ENCODE results near the gene SSTR3.
A peak's percentile ranks its signal among the peaks of the same experiment; 100 is the strongest.

Gene SSTR3

GRCh38 chr22:37229012-37229804, 16.9 kb upstream of the SSTR3 start:
- no peak for DNase-seq (ENCODE audit: low read depth in 2 of 2)

- DNase-seq (ENCODE audit: low read depth in 2 of 2): no peak
These were observed 16.1 kb upstream of the SSTR3 start for GRCh38 chr22:37228106-37229011.

DNA sequence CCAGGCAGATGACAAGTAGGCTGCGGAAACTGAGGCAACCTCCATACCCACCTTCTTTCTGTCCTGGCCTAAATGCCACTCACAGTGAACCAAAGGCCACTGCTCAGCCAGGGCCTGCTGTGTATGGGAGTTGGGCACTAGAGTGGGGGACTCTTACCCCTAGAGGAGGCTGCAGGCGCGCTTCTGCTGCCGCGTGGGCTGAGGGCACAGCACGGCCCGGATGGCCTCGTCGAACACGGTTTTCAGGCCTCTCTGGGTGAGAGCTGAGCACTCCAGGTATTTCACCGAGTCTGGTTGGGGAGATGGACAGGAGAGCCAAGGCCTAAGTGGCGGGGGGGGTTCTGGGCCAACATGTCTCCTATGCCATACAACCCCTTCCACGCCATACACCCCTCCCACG, 14.2 kb upstream of the SSTR3 start:
- no peak for DNase-seq (ENCODE audit: low read depth in 2 of 2)

- DNase-seq (ENCODE audit: low read depth in 2 of 2): no peak
These were observed 13.8 kb upstream of the SSTR3 start for GRCh38 chr22:37226087-37226486.

GRCh38 chr22:37225481-37225880, 13.2 kb upstream of the SSTR3 start:
- no peak for DNase-seq (ENCODE audit: low read depth in 2 of 2)

DNA sequence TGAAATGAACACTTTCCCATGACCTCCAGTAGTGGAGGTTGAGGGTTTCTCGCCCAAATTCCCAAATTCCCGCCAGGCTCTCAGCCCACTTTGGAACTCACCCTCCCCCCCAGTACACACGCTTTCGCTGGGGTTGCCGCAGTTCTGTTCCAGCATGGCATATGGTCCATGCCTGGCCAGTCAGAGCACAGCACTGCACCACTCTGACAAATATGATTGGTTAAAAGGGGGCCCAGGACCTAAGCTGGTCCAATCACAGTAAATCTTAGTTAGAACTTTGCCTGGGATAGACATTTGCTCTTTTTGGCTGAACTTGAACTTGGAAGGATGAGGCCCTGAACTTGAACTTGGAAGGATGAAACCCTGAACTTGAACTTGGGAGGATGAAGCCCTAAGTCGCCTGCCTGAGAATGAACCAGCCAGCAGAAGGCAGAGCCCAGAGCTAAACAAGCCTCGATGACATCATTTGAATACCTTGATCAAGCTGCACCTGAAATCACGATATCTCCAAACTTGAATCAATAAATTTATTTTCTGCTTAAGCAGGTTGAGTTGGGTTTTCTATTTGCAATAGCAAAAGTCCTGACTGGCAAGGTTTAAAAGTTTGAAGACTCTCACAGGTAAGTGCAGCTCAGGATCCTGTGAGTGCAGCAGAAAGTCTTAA, 12.6 kb upstream of the SSTR3 start:
- no peak for DNase-seq (ENCODE audit: low read depth in 2 of 2)

- no peak for DNase-seq (ENCODE audit: low read depth in 2 of 2)
These were observed 11.8 kb upstream of the SSTR3 start for GRCh38 chr22:37223965-37224551.

- DNase-seq (ENCODE audit: low read depth in 2 of 2): peak in 1 of 2 donors; percentile 55
These were observed 10.2 kb upstream of the SSTR3 start for GRCh38 chr22:37222440-37222971.

DNA sequence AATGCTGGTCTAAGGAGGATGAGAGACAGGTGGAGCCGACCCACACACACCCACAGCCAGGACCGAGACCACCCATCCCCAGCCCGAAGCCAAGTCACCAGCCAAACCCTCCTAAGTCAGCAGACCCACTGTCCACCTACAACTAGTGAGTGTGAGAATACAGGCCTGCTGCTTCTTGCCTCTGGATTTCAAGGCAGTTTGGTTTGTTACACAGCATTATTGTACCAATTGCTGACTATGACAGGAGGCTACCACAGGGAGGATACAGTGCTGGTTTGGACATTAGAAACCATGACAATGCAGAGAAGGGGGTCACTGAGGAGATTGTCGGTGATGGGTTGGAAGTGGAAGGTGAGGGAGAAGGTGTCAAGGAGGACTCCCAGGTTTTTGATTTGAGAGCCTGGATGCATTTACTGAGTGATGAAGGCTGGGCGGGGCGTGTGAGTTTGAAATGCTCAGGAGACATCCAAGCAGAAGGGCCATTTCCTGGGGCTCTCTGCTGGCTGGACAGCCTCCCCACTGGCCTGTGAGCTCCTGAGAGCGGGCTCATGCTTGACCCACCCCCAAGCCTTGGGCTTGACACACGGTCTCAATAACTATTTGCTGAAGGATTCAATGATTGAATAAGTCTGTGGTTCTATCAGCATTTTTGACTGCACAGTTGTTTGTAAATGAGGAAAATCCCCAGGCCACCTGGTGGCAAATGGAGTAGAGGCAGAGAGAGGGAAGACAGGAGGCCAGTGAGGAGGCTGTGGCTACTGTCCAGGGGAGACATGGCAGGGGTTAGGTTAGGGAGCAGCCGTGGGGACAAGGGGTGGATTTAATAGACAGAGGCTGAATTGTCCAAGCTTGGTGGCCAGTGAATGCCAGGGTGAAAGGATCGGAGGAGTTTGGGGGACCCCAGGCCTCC, 9.4 kb upstream of the SSTR3 start:
- DNase-seq (ENCODE audit: low read depth in 2 of 2): no peak

GRCh38 chr22:37220543-37220981, 8.3 kb upstream of the SSTR3 start:
- no peak for DNase-seq (ENCODE audit: low read depth in 2 of 2)

DNA sequence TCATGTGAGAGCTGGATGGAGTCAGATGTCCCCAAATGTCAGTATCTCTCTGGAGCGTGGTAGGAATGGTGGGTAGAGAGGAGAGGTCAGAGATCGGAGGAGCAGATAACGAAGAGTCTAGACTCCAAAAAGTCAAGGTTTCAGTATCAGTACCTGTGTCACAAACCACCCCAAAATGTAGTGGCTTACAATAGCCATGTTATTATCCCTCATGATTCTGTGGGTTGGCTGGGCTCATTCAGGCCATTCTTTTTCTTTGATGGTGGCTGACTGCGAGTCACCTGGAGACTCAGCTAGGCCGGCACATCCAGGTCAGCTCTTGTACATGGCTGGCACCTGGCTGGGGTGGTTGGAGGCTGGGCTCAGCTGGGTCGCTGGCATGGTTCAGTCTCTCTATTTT, 7.3 kb upstream of the SSTR3 start:
- no peak for DNase-seq (ENCODE audit: low read depth in 2 of 2)

DNA sequence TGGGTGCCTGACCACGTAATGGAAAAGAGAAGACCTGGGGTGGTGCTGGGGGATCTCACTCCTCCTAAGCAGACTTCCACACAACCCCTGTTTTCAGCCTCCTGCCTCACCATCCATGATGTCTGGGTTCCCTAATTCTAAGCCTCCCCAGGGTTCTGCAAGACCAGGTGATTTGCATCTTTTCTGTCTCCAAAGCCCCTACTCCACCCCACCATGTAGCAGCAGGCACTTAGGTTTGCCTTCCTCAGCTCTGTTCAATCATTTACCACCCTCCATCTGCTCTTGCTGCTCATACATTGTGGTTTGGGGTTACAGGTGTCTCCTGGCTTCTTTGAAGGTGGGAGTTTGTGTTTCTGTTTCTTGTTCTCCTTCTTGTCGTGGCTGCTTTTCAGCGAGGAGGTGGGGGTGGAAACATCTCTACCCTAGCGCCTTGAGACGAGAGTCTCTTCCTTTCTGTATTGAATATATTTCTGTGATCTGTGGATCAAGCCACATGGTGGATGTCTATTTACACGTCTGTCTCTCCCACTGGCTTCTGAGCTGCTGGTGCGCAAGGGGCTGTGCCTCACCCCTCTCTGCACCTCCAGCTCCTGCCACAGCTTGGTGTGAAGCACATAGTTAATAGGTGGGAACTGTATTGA, 6.6 kb upstream of the SSTR3 start:
- peak in 1 of 2 donors; percentile 59 for DNase-seq (ENCODE audit: low read depth in 2 of 2)

DNA sequence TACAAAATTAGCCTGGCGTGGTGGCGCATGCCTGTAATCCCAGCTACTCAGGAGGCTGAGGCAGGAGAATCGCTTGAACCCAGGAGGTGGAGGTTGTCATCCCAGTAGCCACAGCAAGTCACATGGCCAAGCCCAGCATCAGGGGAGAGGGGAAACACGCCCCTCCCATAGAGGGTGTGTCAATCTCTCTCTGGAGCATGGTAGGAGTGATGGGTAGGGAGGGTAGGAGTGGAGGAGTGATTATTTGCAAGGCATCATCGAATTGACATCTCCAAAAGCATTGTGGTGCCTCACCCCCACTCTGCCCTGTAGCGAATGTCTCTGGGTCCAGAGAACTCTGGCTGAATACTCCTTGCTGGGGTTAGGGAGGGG, 6.1 kb upstream of the SSTR3 start:
- DNase-seq (ENCODE audit: low read depth in 2 of 2): no peak

GRCh38 chr22:37215890-37216289, 3.6 kb upstream of the SSTR3 start:
- no peak for DNase-seq (ENCODE audit: low read depth in 2 of 2)

DNA sequence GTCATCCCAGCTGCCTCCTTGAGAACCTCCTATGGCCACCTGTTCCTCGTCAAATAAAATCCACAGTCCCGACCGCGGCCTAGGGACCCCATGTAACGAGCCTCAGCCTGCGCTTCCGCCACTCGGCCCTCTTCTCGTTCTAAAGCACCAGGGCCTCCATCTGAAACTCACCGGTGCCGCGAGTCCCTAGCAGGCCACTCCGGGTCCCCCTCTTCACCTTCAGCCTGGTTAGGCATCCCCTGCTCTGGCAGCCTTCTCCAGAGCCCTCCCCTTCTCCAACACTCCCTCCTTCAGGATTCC, 2.4 kb upstream of the SSTR3 start:
- no peak for DNase-seq (ENCODE audit: low read depth in 2 of 2)

DNA sequence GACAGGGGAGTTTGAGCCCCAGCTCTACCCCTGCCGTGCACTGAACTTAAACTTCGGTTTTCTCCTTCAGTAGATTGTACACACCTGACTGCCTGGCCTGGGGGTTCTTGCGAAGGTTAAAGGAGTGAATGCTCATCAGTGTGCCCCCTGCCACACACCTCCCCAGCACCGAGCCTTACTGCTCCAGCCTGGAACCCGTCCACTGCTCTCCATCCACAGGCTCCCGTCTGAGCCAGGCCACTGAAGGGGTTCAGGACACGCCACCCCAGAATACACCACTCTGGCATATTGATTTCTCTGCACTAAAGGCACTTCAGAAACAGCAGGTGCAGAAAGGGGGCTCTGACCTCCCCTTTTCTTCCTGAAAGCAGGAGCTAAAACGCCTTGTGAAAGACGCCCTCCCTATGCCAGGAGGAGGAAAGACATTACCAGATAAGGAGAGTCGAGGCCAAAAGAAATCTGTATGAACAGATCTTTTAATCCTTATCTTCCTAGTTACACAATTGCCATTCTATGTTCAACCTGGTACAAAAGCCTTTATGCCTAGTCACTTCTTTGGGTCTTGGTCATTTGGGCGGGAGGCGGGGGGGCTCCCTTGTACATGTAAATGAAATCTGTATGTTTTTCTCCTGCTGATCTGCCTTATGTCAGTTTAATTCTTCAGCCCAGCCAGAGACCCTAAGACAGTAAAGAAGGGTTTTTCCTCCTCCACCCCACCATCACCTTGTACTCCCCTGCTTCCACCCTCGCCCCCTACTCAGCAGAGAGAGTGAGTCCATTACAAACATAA, 1.9 kb upstream of the SSTR3 start:
- no peak for DNase-seq (ENCODE audit: low read depth in 2 of 2)

DNA sequence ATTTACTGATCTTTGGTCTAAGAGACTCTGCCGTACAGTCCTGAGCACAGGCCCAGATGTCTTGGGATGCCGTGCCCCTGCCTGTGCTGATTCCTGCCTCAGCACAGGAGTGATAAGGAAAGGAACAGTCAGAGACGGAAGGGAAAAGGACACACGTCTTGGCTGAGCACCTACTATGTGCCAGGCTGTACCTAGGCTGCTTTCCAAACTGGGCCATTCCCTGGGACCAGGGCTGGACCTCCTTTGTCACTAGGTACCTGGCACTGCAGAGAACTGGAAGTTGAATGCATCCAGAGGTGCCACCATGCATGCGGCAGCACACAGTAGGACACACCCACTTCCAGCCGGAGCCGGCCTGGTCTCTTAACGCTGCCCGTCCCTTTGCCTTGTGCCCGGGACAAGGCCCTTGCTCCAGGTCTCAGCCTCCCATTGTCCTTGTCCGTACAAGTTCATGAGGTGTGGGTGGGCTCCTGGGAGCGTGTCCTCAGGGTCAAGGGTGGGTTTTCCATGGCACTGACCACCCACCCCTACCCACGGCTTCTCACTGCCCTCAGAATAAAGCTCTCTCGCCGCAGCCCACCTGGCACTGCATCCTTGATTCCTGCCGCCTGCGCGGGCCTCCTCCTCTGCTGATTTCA, 1.1 kb upstream of the SSTR3 start:
- DNase-seq (ENCODE audit: low read depth in 2 of 2): no peak

- DNase-seq (ENCODE audit: low read depth in 2 of 2): no peak
These were observed 457 bp downstream of the SSTR3 start for GRCh38 chr22:37211866-37212173.

Measured in stimulated activated CD8-positive, alpha-beta memory T cell treated with anti-CD3 and anti-CD28 coated beads, Interleukin-15, amount 100 ng/mL, for 48 hours (primary cell).